Effector CD4-positive, alpha-beta T cell (primary cell): ENCODE results near the gene LILRB4.
"Not testable (repeated sequence)": the region's sequence is repeated elsewhere in the genome, so short reads cannot be mapped to it uniquely, and the experiment has no call there.

Source experiments
- DNase-seq: peaks from one replicate; pipeline ENCODE4 v3.0.0-alpha.2; 2020

Gene LILRB4

DNA sequence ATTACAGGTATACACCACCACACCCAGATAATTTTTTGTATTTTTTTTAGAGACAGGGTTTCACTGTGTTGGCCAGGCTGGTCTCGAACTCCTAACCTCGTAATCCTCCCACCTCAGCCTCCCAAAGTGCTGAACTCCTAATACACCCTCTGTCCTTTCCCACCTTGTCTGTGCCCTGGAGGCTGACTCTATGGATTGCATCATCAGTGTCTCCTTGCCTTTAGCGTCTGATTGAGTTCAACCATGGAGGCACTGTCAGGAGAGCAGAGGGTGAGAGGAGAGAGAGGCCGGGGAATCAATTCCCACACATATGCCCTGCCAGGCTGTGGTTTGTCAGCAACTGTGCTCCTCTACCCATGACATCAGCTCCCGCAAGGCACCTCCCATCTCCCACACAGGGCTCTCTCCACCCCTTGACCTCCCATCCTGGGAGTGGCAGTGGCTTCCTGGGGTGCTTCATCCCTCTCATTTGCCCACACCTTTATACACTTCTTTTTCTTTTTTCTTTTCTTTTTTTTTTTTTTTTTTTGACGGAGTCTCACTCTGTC is 12.6 kb upstream of the LILRB4 start:
- no peak for DNase-seq

- no peak for DNase-seq
These were observed 9.5 kb upstream of the LILRB4 start for GRCh38 chr19:54653181-54653809.

- DNase-seq: no peak
These were observed 8.1 kb upstream of the LILRB4 start for GRCh38 chr19:54654447-54655321.

- DNase-seq: no peak
These were observed 3.5 kb upstream of the LILRB4 start for GRCh38 chr19:54659300-54659699.

GRCh38 chr19:54660306-54660705 is 2.5 kb upstream of the LILRB4 start:
- no peak for DNase-seq

DNA sequence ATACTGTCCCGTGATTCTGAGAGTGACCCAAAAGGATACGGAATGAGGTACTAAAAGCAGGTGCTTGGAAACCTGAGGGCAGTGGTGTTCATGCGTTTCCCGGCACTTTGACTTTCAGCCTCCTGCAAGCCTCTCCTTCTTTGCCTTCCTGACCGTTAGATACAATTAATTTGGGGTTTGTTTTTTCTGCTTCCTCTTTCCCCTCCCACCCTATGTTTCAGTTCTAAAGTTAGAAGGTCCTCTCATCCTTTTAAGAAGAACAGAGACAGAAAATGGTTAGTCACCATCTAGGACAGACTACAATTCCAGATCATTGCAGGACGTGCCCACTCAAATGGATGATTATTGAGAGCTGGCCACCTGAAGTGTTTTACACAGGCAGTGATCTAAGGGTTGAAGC is 1.8 kb upstream of the LILRB4 start:
- DNase-seq: no peak

GRCh38 chr19:54661846-54662481 is 821 bp upstream of the LILRB4 start:
- no peak for DNase-seq

GRCh38 chr19:54665530-54665929 is 2.7 kb downstream of the LILRB4 start:
- DNase-seq: no peak

GRCh38 chr19:54667217-54667616 is 4.4 kb downstream of the LILRB4 start:
- no peak for DNase-seq

GRCh38 chr19:54668353-54668752 is 5.6 kb downstream of the LILRB4 start:
- DNase-seq: no peak

DNA sequence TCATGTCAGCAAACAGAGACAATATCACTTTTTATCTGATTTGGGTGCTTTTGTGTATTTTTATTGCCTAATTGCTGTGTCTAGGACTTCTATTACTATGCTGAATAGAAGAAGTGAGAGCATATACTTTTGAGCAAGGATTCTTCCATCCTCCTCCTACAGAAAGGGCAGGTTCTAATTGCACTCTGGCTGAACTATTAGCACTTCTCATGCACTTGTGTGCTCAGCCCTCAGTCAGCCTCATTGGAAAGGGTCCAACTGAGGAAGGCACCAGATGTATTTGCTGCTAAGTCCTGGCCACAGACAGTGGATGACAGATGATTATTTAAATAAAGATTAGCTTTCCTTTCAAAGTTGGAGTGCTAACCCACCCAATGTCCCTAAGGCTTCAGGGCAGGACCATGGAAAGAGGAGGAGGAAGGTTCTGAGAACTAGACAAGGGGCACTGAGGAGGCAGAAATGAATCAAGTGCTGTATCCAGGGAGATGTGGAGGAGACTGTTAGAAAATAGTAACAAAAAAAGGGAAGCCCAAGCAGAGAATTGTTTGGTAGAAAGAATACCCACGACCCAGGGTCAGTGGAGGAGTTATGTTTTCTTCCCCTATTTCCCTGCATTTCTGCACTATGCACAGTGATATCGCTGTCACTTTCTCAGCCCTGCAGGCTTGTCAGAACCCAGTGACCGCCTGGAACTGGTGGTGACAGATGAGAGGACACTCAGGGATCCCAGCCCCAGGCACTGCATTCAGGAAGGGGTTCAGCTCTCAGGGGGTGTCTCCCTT is 8.0 kb downstream of the LILRB4 start:
- no peak for DNase-seq

- DNase-seq: no peak
These were observed 10.4 kb downstream of the LILRB4 start for GRCh38 chr19:54673222-54673621.

- DNase-seq: no peak
These were observed 11.3 kb downstream of the LILRB4 start for GRCh38 chr19:54674021-54674617.

GRCh38 chr19:54676210-54676834 is 13.5 kb downstream of the LILRB4 start:
- not testable (repeated sequence) for DNase-seq

DNA sequence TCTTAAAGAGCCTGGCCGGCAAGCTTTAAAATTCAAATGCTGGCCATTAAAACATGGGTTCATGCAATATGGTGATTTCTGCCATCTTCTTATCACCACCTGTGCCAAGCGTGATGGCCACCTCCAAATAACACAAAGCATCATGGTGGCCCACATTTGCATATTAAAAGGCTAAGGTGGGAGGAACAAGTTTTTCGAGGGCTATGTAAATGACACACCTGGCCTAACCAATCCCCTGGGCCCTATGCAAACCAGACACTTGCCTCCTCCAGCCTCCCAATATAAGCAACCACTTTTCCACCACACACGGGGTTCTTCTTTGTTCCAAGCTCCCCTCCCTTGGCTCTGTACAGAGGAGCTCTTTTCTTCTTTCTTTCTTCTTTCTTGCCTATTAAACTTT is 14.4 kb downstream of the LILRB4 start:
- no peak for DNase-seq

DNA sequence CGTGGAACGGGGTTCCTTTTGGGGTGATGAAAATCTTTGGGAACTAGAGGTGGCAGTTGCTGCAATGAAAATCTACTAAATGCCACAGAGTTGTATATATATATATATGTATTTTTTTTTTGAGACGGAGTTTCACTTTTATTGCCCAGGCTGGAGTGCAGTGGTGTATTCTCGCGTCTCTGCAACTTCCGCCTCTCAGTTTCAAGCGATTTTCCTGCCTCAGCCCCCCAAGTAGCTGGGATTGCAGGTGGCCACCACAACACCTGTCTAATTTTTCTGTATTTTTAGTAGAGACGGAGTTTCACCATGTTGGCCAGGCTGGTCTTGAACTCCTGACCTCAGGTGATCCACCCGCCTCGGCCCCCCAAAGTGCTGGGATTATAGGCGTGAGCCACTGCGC is 18.8 kb downstream of the LILRB4 start:
- not testable (repeated sequence) for DNase-seq

GRCh38 chr19:54682306-54682856 is 19.6 kb downstream of the LILRB4 start:
- no peak for DNase-seq

- no peak for DNase-seq
These were observed 21.7 kb downstream of the LILRB4 start for GRCh38 chr19:54684527-54684926.

- no peak for DNase-seq
These were observed 29.0 kb downstream of the LILRB4 start for GRCh38 chr19:54691582-54692297.

GRCh38 chr19:54692298-54692615 is 29.5 kb downstream of the LILRB4 start:
- no peak for DNase-seq

GRCh38 chr19:54694648-54695047 is 31.9 kb downstream of the LILRB4 start:
- DNase-seq: no peak
